HG03045 (cell line): ENCODE measurements around the gene NIT1.
A peak's percentile ranks its signal among the peaks of the same experiment; 100 is the strongest.
"Not testable (repeated sequence)": the region's sequence is repeated elsewhere in the genome, so short reads cannot be mapped to it uniquely, and the experiment has no call there.

Source experiments
- ATAC-seq: cut with Tn5 transposase; IDR thresholded peaks from one replicate; pipeline ENCODE4 v1.9.1; 2021; ENCODE audit warnings: mild to moderate bottlenecking, moderate library complexity; ENCODE audit not compliant: unreplicated experiment

Gene NIT1

GRCh38 chr1:161111527-161111926 is 6.4 kb upstream of the NIT1 start:
- no peak for ATAC-seq

GRCh38 chr1:161113915-161114314 is 4.0 kb upstream of the NIT1 start:
- no peak for ATAC-seq

- no peak for ATAC-seq
Measured at GRCh38 chr1:161114556-161114955, 3.3 kb upstream of the NIT1 start.

- no peak for ATAC-seq
Measured at GRCh38 chr1:161115132-161115711, 2.7 kb upstream of the NIT1 start.

DNA sequence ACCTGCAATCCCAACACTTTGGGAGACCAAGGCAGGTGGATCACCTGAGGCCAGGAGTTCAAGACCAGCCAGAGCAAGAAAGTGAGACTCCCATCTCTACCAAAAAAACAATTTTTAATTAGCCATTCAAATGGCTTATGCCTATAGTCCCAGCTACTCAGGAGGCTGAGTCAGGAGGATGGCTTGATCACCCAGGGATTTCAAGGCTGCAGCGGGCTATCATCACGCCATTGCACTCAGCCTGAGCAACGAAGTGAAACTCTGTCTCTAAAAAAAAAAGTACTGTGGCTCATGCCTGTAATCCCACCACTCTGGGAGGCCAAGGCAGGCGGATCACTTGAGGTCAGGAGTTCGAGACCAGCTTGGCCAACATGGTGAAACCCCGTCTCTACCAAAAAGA is 1.9 kb upstream of the NIT1 start:
- not testable (repeated sequence) for ATAC-seq

- no peak for ATAC-seq
Measured at GRCh38 chr1:161119092-161119903, 1.4 kb downstream of the NIT1 start.

- no peak for ATAC-seq
Measured at GRCh38 chr1:161121042-161121650, 3.2 kb downstream of the NIT1 start.

GRCh38 chr1:161121834-161122233 is 3.9 kb downstream of the NIT1 start:
- ATAC-seq: no peak

- ATAC-seq: no peak
Measured at GRCh38 chr1:161122967-161123366, 5.1 kb downstream of the NIT1 start.

- ATAC-seq: no peak
Measured at GRCh38 chr1:161127649-161128048, 9.7 kb downstream of the NIT1 start.

- no peak for ATAC-seq
Measured at GRCh38 chr1:161128591-161129420, 10.9 kb downstream of the NIT1 start.

DNA sequence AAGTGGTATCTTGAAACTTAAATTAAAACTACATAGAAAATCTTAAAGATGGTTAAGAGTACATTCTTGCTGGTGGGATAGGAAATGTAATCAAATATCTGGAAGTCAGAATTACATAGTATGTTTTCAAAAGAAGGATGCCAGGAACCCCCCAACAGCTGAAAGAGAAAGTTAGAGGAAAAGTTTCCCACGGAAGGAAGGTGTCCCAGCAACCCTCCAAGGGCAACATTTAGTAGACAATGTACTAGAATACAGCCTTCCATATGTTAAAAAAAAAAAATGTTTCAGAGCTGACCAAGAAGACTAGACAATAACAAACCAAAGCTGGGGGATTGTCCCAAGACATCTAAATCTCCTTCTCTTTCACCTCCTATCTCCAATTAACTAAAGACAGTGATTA is 12.4 kb downstream of the NIT1 start:
- no peak for ATAC-seq

GRCh38 chr1:161131523-161132409 is 13.9 kb downstream of the NIT1 start:
- no peak for ATAC-seq

- ATAC-seq: peak; percentile 95
Measured at GRCh38 chr1:161132410-161133219, 14.7 kb downstream of the NIT1 start, which contains the start of gene DEDD. DEDD (minus strand) TSS chr1:161132667; CDS start chr1:161124462, 8,205 bp downstream.

GRCh38 chr1:161133220-161133740 is 15.4 kb downstream of the NIT1 start:
- ATAC-seq: no peak

DNA sequence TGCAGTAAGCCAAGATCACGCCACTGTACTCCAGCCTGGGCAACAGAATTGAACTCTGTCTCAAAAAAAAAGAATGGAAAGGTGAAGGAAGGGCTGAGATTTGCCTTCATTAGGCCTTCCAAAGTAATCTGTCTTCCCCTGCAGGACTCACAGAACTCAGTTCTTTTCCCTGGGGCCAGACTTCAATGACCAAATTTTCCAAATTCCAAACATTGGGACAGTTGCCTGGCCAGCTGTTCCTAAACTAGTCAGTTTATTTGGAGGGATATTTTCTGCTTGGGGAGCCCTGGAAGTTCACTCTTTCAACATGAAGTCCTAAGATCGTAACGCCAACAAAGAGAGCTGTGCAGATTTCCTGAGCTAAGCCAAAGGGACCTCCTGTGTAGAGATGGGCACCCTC is 20.0 kb downstream of the NIT1 start:
- no peak for ATAC-seq

- ATAC-seq: no peak
Measured at GRCh38 chr1:161138431-161138830, 20.5 kb downstream of the NIT1 start.

- ATAC-seq: no peak
Measured at GRCh38 chr1:161139766-161140165, 21.9 kb downstream of the NIT1 start.

DNA sequence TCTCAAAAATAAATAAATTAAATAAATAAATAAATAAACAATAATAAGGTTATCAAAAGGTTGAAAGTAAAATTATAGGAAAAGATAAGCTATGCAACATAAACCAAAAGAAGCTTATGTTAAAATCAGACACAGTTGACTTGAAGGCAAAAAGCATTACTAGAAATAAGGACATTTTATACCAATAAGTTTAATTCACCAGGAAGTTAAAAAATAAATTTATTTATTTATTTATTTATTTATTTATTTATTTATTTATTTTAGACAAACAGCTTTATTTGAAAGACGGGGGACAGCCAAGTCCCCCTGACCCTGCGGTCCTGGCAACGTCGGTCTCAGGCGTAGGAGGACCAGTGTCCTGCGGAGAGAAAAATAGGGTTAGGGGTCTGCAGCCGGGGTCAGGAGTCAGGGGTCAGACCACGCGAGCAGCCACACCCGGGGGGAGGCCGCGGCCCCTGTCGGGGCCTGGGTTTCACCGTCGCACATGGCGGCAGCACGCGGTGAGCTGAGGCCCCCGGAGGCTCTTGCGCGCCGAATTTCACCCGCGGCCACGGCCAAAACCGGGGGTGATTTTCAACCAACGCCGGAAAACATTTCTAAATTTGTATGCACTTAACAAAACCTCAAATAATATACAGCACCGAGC is 23.0 kb downstream of the NIT1 start:
- ATAC-seq: no peak
